Smooth muscle cell (in vitro differentiated cells): ENCODE measurements around the gene SCRG1. TPM values are rescaled to one million over a fixed set of nuclear protein-coding genes. Genes with fewer than 3 reads are reported as not detected.

Experiments used
- DNase-seq: peaks from one replicate; lab custom pipeline; 2025; ENCODE audit not compliant: unreplicated experiment; lab: John Stamatoyannopoulos, UW
- H2AFZ ChIP-seq: fragments of 200-600 bp; sonication (generic); 2 replicates; pipeline ENCODE4 v1.6.0; 2016; ENCODE audit warnings: antibody characterized with exemption, low read depth, mild to moderate bottlenecking
- H3F3A ChIP-seq: fragments of 200-600 bp; sonication (generic); 2 replicates; pipeline ENCODE4 v1.6.0; 2017; ENCODE audit warnings: antibody characterized with exemption, low read depth
- H3K27ac ChIP-seq: fragments of 200-600 bp; sonication (generic); 2 replicates; pipeline ENCODE4 v1.5.1; 2016; ENCODE audit warnings: low read depth, mild to moderate bottlenecking
- H3K27me3 ChIP-seq: fragments of 200-600 bp; sonication (generic); 2 replicates; pipeline ENCODE4 v1.6.1; 2016; ENCODE audit warnings: low read depth, mild to moderate bottlenecking
- H3K36me3 ChIP-seq: fragments of 200-600 bp; sonication (generic); 2 replicates; pipeline ENCODE4 v1.5.1; 2016; ENCODE audit warnings: low read depth
- H3K4me1 ChIP-seq: fragments of 200-600 bp; sonication (generic); 2 replicates; pipeline ENCODE4 v1.5.1; 2016; ENCODE audit warnings: low read depth
- H3K4me2 ChIP-seq: fragments of 200-600 bp; sonication (generic); 2 replicates; pipeline ENCODE4 v1.6.0; 2016; ENCODE audit warnings: mild to moderate bottlenecking
- H3K4me3 ChIP-seq: fragments of 200-600 bp; sonication (generic); 2 replicates; pipeline ENCODE4 v1.5.1; 2016; ENCODE audit warnings: mild to moderate bottlenecking
- H3K79me2 ChIP-seq: fragments of 200-600 bp; sonication (generic); 2 replicates; pipeline ENCODE4 v1.6.0; 2016; ENCODE audit warnings: low read depth, mild to moderate bottlenecking
- H3K9ac ChIP-seq: fragments of 200-600 bp; sonication (generic); 2 replicates; pipeline ENCODE4 v1.6.0; 2016; ENCODE audit warnings: low read depth
- H3K9me3 ChIP-seq: fragments of 200-600 bp; sonication (generic); replicated peaks from 2 replicates; pipeline ENCODE4 v1.5.1; 2016; ENCODE audit warnings: low read depth
- H4K20me1 ChIP-seq: fragments of 200-600 bp; sonication (generic); 2 replicates; pipeline ENCODE4 v1.6.0; 2016; ENCODE audit warnings: low read depth
- CTCF ChIP-seq: fragments of 200-600 bp; sonication (generic); IDR thresholded peaks from 2 replicates; pipeline ENCODE4 v1.5.1; 2017; ENCODE audit warnings: borderline replicate concordance, mild to moderate bottlenecking, antibody characterized with exemption; ENCODE audit not compliant: insufficient read depth, poor library complexity, severe bottlenecking
- WGBS: methylation state at CpG from one replicate; pipeline ENCODE4 v1.1.7; 2016; ENCODE audit warnings: low lambda C conversion rate; 5-methylcytosine and 5-hydroxymethylcytosine counted together
- polyA plus RNA-seq: library from polyadenylated mRNA; unstranded; fragments of >200 nt; fragmentation: Nextera tagmentation; extraction: Ambion mirVana; gene quantifications from 2 replicates; pipeline ENCODE4 v1.2.1, GENCODE V29; 2016
- total RNA-seq: library from RNA; depleted of rRNA; stranded (reverse); fragments of >200 nt; gene quantifications from 2 replicates; pipeline ENCODE4 v1.2.3, GENCODE V29; 2014

Gene SCRG1
- total and polyA plus RNA-seq, 2 experiments from 2014 or later = 3.1 to 18.5 TPM

GRCh38 chr4:173424899-173425805 lies 26.2 kb upstream of the SCRG1 start:
- Histone ChIP-seq H3F3A (peaks cover 12% of the 10 kb centered on the region), H3K36me3 (no peaks in the 10 kb centered on the region), H2AFZ (no peak overlapping the region), H4K20me1 (no peaks in the 10 kb centered on the region), H3K27ac (peak overlapping the region; percentile 50), H3K4me1 (no peaks in the 10 kb centered on the region), H3K9me3 (no peaks in the 10 kb centered on the region), H3K79me2 (no peaks in the 10 kb centered on the region), H3K9ac (peak overlapping the region; percentile 8), H3K27me3 (no peaks in the 10 kb centered on the region), H3K4me3 (no peak overlapping the region), H3K4me2 (peak overlapping the region; percentile 76)
- TF ChIP-seq CTCF = no peak
- 36% methylated on average over 2 of the region's 2 CpGs for WGBS
- DNase-seq = no peak

- 38% methylated on average over 2 of the region's 2 CpGs for WGBS
- no peak for DNase-seq
- no peak overlapping the region for H3K27ac ChIP-seq
- H4K20me1 ChIP-seq = no peaks in the 10 kb centered on the region
- peaks cover 12% of the 10 kb centered on the region for H3F3A ChIP-seq
- no peaks in the 10 kb centered on the region for H3K4me1 ChIP-seq
- TF ChIP-seq CTCF = no peak
- no peaks in the 10 kb centered on the region for H3K9me3 ChIP-seq
- H2AFZ ChIP-seq = no peak overlapping the region
- no peaks in the 10 kb centered on the region for H3K27me3 ChIP-seq
- H3K4me3 ChIP-seq = no peak overlapping the region
- no peak overlapping the region for H3K9ac ChIP-seq
- peak overlapping the region; percentile 60 for H3K4me2 ChIP-seq
- no peaks in the 10 kb centered on the region for H3K79me2 ChIP-seq
- H3K36me3 ChIP-seq = no peaks in the 10 kb centered on the region
These were observed 21.9 kb upstream of the SCRG1 start for GRCh38 chr4:173420801-173421200.

GRCh38 chr4:173420324-173420752 lies 21.4 kb upstream of the SCRG1 start:
- DNase-seq = no peak
- H3K4me2 ChIP-seq = peak overlapping the region; percentile 60

More at GRCh38 chr4:173420324-173420752, 21.4 kb upstream of the SCRG1 start:
- H3K4me3 ChIP-seq = no peak overlapping the region
- H3K4me1 ChIP-seq = no peaks in the 10 kb centered on the region
- H2AFZ ChIP-seq = no peak overlapping the region
- 33% methylated on average over 4 of the region's 4 CpGs for WGBS
- no peaks in the 10 kb centered on the region for H3K36me3 ChIP-seq
- no peaks in the 10 kb centered on the region for H4K20me1 ChIP-seq
- H3K79me2 ChIP-seq = no peaks in the 10 kb centered on the region
- H3K27ac ChIP-seq = no peak overlapping the region
- TF ChIP-seq CTCF = peak; percentile 57
- H3F3A ChIP-seq = peaks cover 12% of the 10 kb centered on the region
- no peaks in the 10 kb centered on the region for H3K9me3 ChIP-seq
- no peaks in the 10 kb centered on the region for H3K27me3 ChIP-seq
- H3K9ac ChIP-seq = no peak overlapping the region
